AG09309 (cell line): Measurements from ENCODE around the gene FSD2.
"Not testable (repeated sequence)": the region's sequence is repeated elsewhere in the genome, so short reads cannot be mapped to it uniquely, and the experiment has no call there.

ENCODE experiments used
- DNase-seq: peaks from one replicate; pipeline ENCODE4 v3.0.0-alpha.2; 2010; ENCODE audit warnings: low read depth
- H3K4me3 ChIP-seq: 2 replicates; pipeline ENCODE4 v1.5.1; 2011; ENCODE audit warnings: mild to moderate bottlenecking, low read depth, low read length, moderate library complexity; ENCODE audit not compliant: control insufficient read depth
- TF ChIP-seq, protein P1 (sequence below): IDR thresholded peaks from 2 replicates; pipeline ENCODE4 v1.5.1; 2011; ENCODE audit warnings: mild to moderate bottlenecking, low read depth, low read length, inconsistent platforms; ENCODE audit not compliant: insufficient read depth, control insufficient read depth; ENCODE audit errors: missing control alignments

Gene FSD2

DNA sequence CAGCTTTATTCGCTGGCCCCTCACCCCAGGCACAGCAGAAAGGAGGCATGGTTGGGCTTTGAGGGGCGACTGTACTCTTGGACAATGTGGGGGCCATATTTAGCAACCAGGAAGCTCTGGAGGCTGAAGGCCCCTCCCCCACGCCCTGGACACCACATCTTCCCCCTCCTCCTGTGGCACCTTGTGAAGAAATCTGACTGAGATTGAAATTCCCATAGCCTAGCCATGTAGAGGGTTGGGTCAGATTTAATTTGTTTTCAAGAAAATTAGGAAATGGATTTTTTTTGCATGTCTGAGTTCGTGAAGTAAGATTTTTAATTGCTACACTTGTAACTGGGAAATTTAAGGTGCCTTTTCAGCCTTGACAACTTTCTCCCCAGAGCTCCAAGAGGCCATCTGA lies 24.5 kb downstream of the FSD2 start:
- TF ChIP-seq, protein P1, sequence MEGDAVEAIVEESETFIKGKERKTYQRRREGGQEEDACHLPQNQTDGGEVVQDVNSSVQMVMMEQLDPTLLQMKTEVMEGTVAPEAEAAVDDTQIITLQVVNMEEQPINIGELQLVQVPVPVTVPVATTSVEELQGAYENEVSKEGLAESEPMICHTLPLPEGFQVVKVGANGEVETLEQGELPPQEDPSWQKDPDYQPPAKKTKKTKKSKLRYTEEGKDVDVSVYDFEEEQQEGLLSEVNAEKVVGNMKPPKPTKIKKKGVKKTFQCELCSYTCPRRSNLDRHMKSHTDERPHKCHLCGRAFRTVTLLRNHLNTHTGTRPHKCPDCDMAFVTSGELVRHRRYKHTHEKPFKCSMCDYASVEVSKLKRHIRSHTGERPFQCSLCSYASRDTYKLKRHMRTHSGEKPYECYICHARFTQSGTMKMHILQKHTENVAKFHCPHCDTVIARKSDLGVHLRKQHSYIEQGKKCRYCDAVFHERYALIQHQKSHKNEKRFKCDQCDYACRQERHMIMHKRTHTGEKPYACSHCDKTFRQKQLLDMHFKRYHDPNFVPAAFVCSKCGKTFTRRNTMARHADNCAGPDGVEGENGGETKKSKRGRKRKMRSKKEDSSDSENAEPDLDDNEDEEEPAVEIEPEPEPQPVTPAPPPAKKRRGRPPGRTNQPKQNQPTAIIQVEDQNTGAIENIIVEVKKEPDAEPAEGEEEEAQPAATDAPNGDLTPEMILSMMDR = no peak
- no peak overlapping the region for H3K4me3 ChIP-seq
- no peak for DNase-seq

DNA sequence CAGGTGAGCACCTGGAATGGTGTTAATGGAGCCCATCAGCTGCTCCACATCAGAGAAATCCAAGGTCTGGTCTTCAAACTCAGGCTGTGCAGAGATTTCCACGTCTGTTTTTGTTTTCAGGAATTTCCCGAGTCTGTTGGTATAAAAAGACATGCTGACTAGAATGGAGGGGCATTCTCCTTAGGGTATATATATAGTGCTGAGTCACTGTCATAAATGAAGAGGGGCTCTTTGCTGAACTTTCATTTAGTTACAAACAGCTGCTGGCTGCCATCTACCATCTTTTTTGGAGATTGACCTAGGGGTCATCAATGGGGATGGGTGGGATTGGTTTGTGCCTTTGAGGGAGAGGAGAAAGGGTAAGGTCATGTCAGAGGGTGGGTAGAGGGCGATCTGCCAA lies 27.1 kb downstream of the FSD2 start:
- TF ChIP-seq, protein P1 = no peak
- no peak overlapping the region for H3K4me3 ChIP-seq

DNA sequence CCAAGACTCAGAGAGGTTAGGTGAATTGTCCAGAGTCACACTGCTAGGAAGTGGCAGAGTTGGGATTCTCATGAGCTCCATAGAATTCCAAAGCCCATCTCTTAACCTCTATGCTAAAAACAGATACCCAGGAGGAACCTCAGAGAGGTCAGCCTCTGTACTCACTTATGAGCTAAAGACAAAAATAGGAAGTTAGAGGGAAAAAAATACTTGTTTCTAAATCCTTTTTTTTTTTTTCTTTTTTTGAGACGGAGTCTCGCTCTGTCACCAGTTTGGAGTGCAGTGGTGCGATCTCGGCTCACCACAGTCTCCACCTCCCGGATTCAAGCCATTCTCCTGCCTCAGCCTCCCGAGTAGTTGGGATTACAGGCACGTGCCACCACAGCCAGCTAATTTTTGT lies 31.4 kb downstream of the FSD2 start:
- no peak for DNase-seq
- H3K4me3 ChIP-seq = no peak overlapping the region
- TF ChIP-seq, protein P1 = no peak

More for the DNA sequence above, 27.1 kb downstream of the FSD2 start:
- no peak for DNase-seq

DNA sequence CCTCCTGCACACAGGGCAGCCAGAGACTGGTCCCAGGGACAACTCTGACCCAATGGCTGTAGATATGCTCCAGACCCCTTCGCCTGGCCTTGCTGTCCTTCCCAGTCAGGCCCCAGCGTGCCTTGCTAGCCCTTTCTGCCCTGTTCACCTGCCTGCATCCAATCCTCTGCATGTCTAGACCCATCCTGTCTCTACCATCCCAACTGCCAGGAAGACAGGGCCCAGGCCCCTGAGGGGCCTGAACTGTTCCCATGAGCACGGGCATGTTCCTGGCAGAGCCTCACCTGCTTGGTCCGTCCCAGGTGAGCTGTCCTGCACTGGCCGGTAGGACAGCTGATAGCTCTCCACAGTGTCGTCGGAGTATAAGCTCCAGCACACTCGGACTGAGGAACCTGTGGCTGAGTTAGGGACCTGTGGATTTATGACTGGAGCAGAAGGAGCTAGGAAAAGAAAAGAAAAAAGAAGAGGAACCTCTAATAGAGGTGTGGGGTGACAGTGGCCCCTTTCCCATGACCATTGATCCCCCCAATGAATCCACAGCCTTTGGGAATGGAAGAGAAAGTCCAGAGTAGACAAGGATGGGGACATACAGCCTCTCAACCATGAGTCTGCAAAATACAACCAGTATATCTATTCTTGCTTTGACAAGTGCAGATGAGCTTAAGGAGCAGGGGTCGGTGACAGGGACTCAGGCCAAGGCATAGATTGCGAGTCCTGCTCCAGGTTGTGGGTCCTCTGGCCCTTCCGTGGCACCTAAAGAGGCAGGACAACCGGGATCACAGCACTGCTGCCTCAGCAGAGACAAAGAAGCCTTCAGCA lies 33.9 kb downstream of the FSD2 start:
- TF ChIP-seq, protein P1 = no peak
- DNase-seq = no peak
- no peak overlapping the region for H3K4me3 ChIP-seq

DNA sequence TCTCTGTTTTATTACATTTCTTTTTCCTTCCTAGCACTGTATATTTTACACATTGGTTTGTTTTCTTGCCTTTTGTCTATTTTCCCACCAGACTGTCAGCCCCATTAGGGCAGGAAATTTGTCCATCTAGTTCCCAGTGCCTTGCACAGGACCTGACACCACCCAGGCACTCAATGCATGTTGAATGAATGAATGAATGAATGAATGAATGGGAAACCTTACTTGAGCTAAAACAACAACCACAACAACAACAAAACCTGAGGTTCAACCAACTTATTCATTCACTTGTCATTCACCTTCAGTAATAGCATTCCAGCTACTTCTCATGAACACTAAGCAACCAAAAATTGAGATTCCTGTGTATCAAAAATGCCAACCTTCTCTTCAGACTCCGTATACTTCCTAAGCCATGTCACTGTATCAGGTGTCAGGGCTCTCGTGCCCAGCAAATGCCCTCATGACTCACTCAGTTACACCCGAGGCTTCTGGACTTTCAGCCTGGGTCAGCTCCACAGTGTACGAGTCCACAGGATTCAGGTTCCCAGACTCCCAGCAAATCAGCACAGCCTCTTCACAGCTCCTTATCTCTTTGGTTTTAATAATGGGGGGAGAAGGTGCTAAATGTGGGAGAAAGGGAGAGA lies 37.3 kb downstream of the FSD2 start:
- H3K4me3 ChIP-seq = no peak overlapping the region
- no peak for DNase-seq
- TF ChIP-seq, protein P1 = no peak

DNA sequence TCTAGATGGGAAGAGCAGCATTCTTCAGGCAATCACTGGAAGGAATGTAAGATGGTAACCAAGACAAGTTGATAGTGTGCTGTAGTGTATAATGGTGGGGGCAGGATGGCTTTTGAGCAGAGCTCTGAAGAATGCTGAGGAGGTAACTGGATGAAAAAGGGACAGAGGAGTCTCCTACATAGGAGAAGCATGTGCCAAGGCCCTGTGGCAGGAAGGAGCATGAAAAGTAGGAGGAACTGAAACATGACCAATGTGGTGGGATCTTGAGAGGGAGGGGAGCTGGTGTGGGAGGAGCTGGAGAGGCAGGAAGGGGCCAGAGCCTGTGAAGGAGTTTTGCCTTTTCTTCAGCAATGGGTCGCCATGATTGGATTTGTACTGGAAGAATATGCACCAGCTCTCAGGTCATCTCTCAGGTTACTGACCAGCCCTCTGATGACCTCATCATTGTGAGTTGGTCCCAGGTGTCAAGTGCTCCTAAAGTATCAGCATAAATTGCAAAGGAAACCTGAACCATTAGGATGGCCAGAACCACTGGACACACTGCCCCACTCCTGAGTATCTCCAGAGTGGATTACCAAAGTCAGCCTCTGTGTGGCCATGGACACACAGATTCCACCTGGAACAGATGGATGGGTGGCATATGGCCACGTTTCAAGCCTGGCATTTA lies 38.6 kb downstream of the FSD2 start:
- TF ChIP-seq, protein P1 = no peak
- no peak for DNase-seq
- H3K4me3 ChIP-seq = no peak overlapping the region

DNA sequence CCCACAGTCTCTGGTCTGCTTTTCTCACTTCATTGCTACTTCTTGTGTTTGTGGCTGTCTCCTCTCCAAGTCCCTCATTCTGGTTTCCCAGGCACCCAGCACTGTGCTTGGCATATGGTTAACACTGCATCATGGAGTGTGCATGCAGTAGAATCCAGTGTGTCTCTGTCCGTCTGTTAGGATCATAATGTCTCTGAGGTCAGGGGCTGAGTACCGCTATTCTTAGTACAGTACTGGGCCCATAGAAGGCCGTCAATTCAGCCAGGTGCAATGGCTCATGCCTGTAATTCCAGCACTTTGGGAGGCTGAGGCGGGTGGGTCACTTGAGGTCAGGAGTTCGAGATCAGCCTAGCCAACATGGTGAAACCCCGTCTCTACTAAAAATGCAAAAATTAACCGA lies 39.7 kb downstream of the FSD2 start:
- not testable (repeated sequence) for DNase-seq, H3K4me3 ChIP-seq
